ENCODE data around the gene PLXDC1. TPM values are rescaled to one million over a fixed set of nuclear protein-coding genes. Genes with fewer than 3 reads are reported as not detected.

PLXDC1 gene
- total RNA-seq, 1 experiment from 2014 or later, result 2.0 TPM

DNA sequence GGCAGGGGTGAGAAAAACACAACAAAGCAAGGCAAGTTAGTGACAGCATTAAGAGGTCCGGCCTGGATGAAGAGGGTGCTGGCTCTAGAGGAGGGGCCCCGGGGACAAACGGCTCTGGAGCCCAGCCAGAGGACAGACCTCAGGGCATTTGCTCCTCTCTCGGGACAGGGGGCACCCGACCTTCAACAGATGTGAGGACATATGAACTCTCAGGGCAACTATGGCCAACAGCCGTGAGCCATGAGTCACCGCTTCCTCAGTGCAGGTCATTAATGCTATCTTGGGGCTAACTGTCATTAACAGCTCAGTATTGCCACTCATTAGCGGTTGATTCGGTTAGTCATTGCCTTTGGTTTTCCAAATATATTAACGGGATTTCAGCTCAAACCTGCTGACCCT is 24.3 kb upstream of the PLXDC1 start:
- Histone ChIP-seq H3K23me2 (ENCODE audit: insufficient read length, low read depth, low read length, poor library complexity, severe bottlenecking) (no peaks in the 10 kb centered on the region), H3K4me2 (ENCODE audit: insufficient read depth, insufficient read length, low read length) (no peak overlapping the region), H2BK5ac (ENCODE audit: insufficient read length, low read length) (no peak overlapping the region), H2BK20ac (ENCODE audit: low read depth, low read length, poor library complexity, severe bottlenecking) (no peak overlapping the region), H2AK5ac (ENCODE audit: insufficient read length, low read length) (no peak overlapping the region), H4K20me1 (ENCODE audit: control insufficient read depth, insufficient read depth, insufficient read length) (no peaks in the 10 kb centered on the region), H2AFZ (ENCODE audit: low read length) (no peak overlapping the region), H3K27me3 (ENCODE audit: insufficient read depth, low read length) (no peaks in the 10 kb centered on the region), H3K14ac (ENCODE audit: insufficient read depth, low read length) (no peak overlapping the region), H3K27ac (ENCODE audit: insufficient read length, low read depth, low read length) (no peak overlapping the region), H3K4ac (ENCODE audit: low read depth, low read length) (no peak overlapping the region), H3K56ac (ENCODE audit: insufficient read length, low read depth, low read length) (no peak overlapping the region), H3K79me1 (ENCODE audit: insufficient read depth, low read depth, low read length, poor library complexity, severe bottlenecking) (no peaks in the 10 kb centered on the region), H4K5ac (ENCODE audit: insufficient read length, low read depth, low read length) (no peak overlapping the region), H3K9me3 (ENCODE audit: control insufficient read depth, low read depth, low read length) (no peaks in the 10 kb centered on the region), H4K91ac (ENCODE audit: insufficient read length, low read depth, low read length) (no peak overlapping the region), H3K18ac (ENCODE audit: insufficient read length, low read depth, low read length) (no peak overlapping the region), H3K79me2 (ENCODE audit: insufficient read depth, low read length) (no peaks in the 10 kb centered on the region), H2BK120ac (ENCODE audit: low read depth, low read length, poor library complexity, severe bottlenecking) (no peak overlapping the region), H3K4me1 (ENCODE audit: insufficient read depth, low read length) (no peaks in the 10 kb centered on the region; the same call in 1 of the 2 replicates), H4K8ac (replicated peaks; ENCODE audit: insufficient read length, low read depth, low read length) (no peak overlapping the region), H2BK15ac (ENCODE audit: low read depth, low read length) (no peak overlapping the region), H3T11ph (ENCODE audit: low read length) (no peak overlapping the region), H2BK12ac (ENCODE audit: insufficient read length, low read depth, low read length) (no peak overlapping the region), H3K23ac (ENCODE audit: insufficient read length, low read depth, low read length) (no peak overlapping the region), H3K9ac (ENCODE audit: extremely low read depth, insufficient read length, low read length) (no peak overlapping the region)
- WGBS (ENCODE audit: extremely low coverage, insufficient read length, low lambda C conversion rate), result no CpG with 5 or more reads among the region's 10 CpGs
- Mint-ChIP-seq H3K27ac (peak overlapping the region in 1 of 3 experiments; percentile 22; a peak in 1 of 7 replicates), H3K36me3 (ENCODE audit: insufficient read depth in 1 of 3, low read depth in 3 of 3) (peaks cover 7 to 36% (median 11%) of the 10 kb centered on the region in 3 experiments), H3K4me1 (peaks cover 31 to 52% of the 10 kb centered on the region in 2 experiments), H3K4me3 (no peak overlapping the region), H3K27me3 (ENCODE audit: low read depth) (peaks cover 2% of the 10 kb centered on the region), H3K9me3 (no peaks in the 10 kb centered on the region)
- DNase-seq, result peak; percentile 36
- TF ChIP-seq, protein P1, sequence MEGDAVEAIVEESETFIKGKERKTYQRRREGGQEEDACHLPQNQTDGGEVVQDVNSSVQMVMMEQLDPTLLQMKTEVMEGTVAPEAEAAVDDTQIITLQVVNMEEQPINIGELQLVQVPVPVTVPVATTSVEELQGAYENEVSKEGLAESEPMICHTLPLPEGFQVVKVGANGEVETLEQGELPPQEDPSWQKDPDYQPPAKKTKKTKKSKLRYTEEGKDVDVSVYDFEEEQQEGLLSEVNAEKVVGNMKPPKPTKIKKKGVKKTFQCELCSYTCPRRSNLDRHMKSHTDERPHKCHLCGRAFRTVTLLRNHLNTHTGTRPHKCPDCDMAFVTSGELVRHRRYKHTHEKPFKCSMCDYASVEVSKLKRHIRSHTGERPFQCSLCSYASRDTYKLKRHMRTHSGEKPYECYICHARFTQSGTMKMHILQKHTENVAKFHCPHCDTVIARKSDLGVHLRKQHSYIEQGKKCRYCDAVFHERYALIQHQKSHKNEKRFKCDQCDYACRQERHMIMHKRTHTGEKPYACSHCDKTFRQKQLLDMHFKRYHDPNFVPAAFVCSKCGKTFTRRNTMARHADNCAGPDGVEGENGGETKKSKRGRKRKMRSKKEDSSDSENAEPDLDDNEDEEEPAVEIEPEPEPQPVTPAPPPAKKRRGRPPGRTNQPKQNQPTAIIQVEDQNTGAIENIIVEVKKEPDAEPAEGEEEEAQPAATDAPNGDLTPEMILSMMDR (conservative IDR thresholded peaks at IDR 0.05), result no peak
